Measurements from ENCODE around the gene HYAL3.
"Not testable (repeated sequence)": the region's sequence is repeated elsewhere in the genome, so short reads cannot be mapped to it uniquely, and the experiment has no call there.

HYAL3 gene

DNA sequence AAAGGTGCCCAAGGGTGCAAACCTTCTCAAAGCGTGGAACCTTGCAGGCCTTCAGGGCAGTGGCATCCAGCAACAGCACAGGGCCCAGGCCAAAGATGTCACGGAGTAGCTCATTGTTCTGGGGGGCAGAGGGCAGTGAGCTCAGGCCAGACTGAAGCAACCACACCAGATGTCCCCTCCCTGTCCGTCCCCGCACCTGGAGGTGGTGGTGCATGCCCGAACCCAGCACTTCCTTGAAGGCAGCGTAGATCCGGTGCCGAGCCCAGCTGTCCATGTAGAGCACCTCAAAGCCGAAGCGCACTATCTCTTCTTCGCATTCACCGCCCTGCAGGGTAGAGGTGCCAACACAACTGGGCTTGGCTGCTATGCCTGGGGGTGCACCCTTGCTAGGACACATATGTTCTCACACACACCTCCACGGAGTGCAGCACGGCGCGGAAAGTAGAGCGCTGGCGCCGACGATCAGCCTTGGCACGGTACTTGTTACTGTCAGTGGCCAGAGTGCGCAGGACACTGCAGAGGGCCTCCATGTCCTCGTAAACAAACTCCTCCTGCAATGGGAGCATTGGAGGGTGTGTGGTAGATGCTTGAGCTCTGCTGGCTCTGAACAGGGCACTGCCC, 10.7 kb downstream of the HYAL3 start:
- Histone ChIP-seq H3K27ac (no peak overlapping the region), H3K4me1 (peaks cover 7% of the 10 kb centered on the region), H3K9ac (no peak overlapping the region), H3K79me2 (peaks cover 5% of the 10 kb centered on the region), H3K27me3 (ENCODE audit: control insufficient read depth, insufficient read depth, low read length) (no peaks in the 10 kb centered on the region), H3K9me3 (ENCODE audit: control insufficient read depth, low read length) (no peaks in the 10 kb centered on the region), H3K4me3 (ENCODE audit: low read depth, low read length) (no peak overlapping the region), H3K36me3 (ENCODE audit: control insufficient read depth, insufficient read depth, low read length) (no peaks in the 10 kb centered on the region), H3K4me2 (ENCODE audit: low read length) (no peak overlapping the region), H2AFZ (no peak overlapping the region)
- no peak for TF ChIP-seq CTCF (IDR thresholded peaks at IDR 0.05)

DNA sequence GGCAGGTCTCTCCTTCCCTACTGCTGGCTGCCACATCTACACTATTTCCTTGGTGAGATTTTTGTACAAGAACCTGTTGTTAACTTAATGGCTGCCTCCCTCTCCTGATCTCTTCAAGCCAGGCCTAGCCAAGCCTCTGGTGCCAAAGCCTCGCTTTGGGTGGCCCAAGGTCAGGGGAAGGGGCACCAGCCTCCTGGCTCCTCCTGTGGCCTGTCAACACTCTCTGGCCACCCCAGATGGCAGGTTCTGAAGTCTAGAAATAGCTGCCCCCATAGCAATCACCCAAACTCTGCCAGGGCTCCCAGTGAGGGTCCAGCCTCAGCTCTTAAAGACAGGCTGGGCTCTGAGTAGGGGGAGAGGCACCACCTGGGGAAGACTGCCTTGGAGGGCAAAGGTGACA, 11.9 kb downstream of the HYAL3 start:
- Histone ChIP-seq H3K9ac (no peak overlapping the region), H3K27ac (no peak overlapping the region), H3K36me3 (ENCODE audit: control insufficient read depth, insufficient read depth, low read length) (no peaks in the 10 kb centered on the region)

GRCh38 chr3:50286322-50287227, 12.6 kb downstream of the HYAL3 start:
- no peak for TF ChIP-seq CTCF (IDR thresholded peaks at IDR 0.05)

More for the DNA sequence above, 11.9 kb downstream of the HYAL3 start:
- no peaks in the 10 kb centered on the region for H3K27me3 ChIP-seq (ENCODE audit: control insufficient read depth, insufficient read depth, low read length)
- no peak for TF ChIP-seq CTCF (IDR thresholded peaks at IDR 0.05)
- H2AFZ ChIP-seq, result no peak overlapping the region
- H3K4me2 ChIP-seq (ENCODE audit: low read length), result no peak overlapping the region
- H3K9me3 ChIP-seq (ENCODE audit: control insufficient read depth, low read length), result no peaks in the 10 kb centered on the region
- H3K79me2 ChIP-seq, result peaks cover 5% of the 10 kb centered on the region
- no peak overlapping the region for H3K4me3 ChIP-seq (ENCODE audit: low read depth, low read length)
- peaks cover 3% of the 10 kb centered on the region for H3K4me1 ChIP-seq

GRCh38 chr3:50284121-50284520, 15.1 kb downstream of the HYAL3 start:
- not testable (repeated sequence) for H3K27ac ChIP-seq; H3K79me2 ChIP-seq; H3K4me3 ChIP-seq (ENCODE audit: low read depth, low read length); H2AFZ ChIP-seq; H3K9ac ChIP-seq; H3K4me1 ChIP-seq; H3K27me3 ChIP-seq (ENCODE audit: control insufficient read depth, insufficient read depth, low read length); H3K4me2 ChIP-seq (ENCODE audit: low read length); H3K36me3 ChIP-seq (ENCODE audit: control insufficient read depth, insufficient read depth, low read length); H3K9me3 ChIP-seq (ENCODE audit: control insufficient read depth, low read length)

More at GRCh38 chr3:50286322-50287227, 12.6 kb downstream of the HYAL3 start:
- Histone ChIP-seq H3K4me2 (ENCODE audit: low read length) (no peak overlapping the region), H3K27ac (no peak overlapping the region), H3K79me2 (peaks cover 5% of the 10 kb centered on the region), H3K4me1 (peaks cover 2% of the 10 kb centered on the region), H3K4me3 (ENCODE audit: low read depth, low read length) (no peak overlapping the region), H3K9me3 (ENCODE audit: control insufficient read depth, low read length) (no peaks in the 10 kb centered on the region), H3K27me3 (ENCODE audit: control insufficient read depth, insufficient read depth, low read length) (no peaks in the 10 kb centered on the region), H3K9ac (no peak overlapping the region), H2AFZ (no peak overlapping the region), H3K36me3 (ENCODE audit: control insufficient read depth, insufficient read depth, low read length) (no peaks in the 10 kb centered on the region)

GRCh38 chr3:50279255-50280016, 19.8 kb downstream of the HYAL3 start:
- no peaks in the 10 kb centered on the region for H3K9me3 ChIP-seq (ENCODE audit: control insufficient read depth, low read length)
- no peak overlapping the region for H3K4me2 ChIP-seq (ENCODE audit: low read length)
- H2AFZ ChIP-seq, result no peak overlapping the region
- H3K27ac ChIP-seq, result no peak overlapping the region
- H3K4me1 ChIP-seq, result no peaks in the 10 kb centered on the region
- no peak for TF ChIP-seq CTCF (IDR thresholded peaks at IDR 0.05)
- no peak overlapping the region for H3K9ac ChIP-seq
- H3K27me3 ChIP-seq (ENCODE audit: control insufficient read depth, insufficient read depth, low read length), result no peaks in the 10 kb centered on the region
- no peaks in the 10 kb centered on the region for H3K36me3 ChIP-seq (ENCODE audit: control insufficient read depth, insufficient read depth, low read length)
- H3K79me2 ChIP-seq, result no peaks in the 10 kb centered on the region
- no peak overlapping the region for H3K4me3 ChIP-seq (ENCODE audit: low read depth, low read length)

All from parathyroid adenoma (tissue), 2 donors.